Brain pericyte (primary cell): ENCODE results near the gene LAMB1.

Experiments used
- DNase-seq: peaks from one replicate; pipeline ENCODE4 v3.0.0-alpha.2; 2012; ENCODE audit warnings: low read depth, low spot score

LAMB1 gene

DNA sequence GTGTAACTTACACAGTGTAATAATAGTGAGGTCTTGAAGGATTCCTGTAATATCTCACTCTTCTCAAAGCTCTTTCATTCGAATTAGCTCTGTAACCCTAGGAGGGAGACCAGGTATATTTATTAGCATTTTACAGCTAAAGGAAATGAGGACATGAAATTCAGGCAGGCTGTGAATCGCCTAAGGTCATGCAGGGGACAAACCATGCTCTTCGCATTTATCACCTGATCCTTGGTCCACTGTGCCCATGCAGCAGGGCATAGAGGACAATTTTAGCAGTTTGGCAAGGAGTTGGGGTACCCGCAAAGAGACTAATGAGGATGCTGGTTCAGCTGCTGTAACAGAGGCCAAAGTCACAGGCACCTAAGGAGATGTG lies 14.8 kb upstream of the LAMB1 start:
- DNase-seq, result no peak

DNA sequence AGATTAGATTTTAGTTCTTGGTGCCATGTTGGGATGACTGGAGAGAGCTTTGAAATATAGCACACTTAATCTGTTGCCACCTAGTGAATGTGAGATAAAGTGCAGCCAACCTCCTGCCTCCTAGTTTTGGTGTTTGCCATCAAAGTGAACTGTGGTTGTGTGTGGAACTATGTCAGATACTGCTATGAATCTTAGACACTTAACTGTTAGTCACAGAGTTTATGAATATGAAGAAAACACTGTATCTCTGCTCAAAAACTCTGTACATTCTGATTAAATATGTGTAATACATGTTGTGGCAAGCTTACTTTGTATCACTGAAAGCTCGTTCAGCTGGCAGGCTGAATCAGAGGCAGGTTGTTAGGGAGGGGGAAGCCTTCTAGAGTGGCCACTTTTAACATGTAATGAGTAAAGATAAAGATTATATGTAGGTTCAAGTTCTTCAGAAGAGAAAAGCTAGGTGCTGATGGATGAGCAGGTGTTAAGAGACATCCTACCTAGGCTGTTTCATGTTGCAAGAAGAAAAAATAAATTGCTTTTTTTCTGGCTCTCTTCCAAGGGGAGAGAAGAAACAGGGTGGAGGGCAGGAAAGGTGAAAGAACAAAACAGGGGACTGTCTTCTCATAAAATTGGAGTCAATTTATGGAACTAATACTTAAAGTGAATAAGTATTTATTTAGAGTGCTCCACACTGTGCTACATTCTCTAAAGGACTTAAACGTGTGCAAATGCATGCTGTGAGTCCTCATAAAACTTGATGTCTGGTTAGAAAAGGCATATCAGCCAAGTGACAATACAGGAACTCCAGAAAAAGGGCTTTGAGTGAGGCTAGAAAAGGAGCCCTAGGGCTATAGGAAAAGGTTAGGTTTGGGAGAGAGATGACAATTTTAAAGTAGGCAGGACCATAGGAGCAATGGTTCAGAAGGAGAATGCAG lies 14.1 kb upstream of the LAMB1 start:
- no peak for DNase-seq

DNA sequence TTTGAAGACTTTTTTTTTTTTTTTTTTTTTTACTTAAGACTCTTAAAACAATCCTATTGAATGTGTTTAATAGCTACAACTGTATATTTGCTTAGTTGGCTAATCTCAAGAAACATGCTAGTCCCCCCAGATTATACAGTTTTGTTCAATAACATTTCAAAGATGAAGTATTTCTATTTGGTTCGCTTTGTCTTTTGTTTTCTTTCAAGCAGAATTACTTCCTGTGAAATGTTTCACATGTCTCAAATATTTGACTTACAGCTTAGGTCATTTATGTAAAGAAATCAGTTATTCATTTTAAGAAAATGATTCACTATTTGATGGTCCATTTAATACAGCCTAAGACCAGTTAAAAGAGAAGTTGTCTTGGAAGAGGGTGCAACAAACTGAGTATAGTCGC lies 12.8 kb upstream of the LAMB1 start:
- no peak for DNase-seq

DNA sequence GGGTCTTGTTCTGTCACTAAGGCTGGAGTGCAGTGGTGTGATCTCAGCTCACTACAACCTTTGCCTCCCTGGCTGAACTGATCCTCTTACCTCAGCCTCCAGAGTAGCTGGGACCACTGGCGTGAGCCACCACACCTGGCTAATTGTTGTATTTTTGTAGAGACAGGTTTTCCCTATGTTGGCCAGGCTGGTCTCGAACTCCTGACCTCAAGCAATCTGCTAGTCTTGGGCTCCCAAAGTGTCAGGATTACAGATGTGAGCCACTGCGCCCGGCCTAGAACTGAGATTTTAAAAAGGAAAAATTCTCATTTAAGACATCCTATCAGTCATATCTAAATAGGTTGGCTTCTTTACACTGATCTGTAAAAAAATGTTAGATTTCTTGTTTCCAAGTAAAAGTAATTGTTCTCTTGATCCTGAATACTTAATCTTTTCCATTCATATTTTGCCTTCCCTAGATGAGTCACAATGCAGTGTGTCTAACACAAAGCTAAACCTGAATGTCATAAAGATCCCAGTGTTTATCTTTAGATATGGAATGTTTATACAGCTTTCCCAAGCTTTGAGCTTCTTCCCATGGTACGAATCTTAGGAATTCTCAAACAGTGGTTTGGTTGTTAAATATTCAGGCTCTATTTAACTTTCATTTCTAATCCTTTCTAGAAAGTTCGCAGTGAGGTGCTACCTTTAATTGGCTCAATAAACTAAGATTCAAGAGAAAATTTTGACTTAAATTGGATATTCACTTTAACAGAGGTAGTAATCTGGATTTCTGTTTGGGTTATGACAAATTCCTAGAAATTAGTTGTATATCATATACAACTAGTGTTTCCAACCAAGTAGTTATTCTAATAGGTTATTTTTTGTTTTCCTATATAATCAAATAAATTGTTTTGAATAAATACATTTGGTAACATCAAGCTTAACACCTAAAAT lies 12.1 kb upstream of the LAMB1 start:
- DNase-seq, result no peak

DNA sequence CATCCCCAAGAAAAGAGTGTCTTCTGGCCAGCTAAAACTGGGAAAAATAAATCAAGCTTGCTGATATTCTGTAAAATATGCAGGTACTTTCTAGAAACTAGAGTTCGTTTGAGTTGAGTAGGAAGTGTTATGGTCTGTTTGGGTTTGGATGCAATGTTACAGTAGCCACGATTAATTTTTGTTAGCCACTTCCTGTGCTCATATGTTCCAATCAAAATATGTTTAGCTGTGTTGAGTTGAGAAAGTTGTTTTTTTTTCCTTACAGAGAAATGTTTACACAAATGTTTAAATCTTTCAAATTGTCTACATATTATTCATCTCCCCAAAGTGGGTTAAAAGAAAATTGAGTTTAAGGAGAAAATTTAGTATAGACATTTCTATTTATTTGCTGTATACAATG lies 11.3 kb upstream of the LAMB1 start:
- DNase-seq, result no peak

DNA sequence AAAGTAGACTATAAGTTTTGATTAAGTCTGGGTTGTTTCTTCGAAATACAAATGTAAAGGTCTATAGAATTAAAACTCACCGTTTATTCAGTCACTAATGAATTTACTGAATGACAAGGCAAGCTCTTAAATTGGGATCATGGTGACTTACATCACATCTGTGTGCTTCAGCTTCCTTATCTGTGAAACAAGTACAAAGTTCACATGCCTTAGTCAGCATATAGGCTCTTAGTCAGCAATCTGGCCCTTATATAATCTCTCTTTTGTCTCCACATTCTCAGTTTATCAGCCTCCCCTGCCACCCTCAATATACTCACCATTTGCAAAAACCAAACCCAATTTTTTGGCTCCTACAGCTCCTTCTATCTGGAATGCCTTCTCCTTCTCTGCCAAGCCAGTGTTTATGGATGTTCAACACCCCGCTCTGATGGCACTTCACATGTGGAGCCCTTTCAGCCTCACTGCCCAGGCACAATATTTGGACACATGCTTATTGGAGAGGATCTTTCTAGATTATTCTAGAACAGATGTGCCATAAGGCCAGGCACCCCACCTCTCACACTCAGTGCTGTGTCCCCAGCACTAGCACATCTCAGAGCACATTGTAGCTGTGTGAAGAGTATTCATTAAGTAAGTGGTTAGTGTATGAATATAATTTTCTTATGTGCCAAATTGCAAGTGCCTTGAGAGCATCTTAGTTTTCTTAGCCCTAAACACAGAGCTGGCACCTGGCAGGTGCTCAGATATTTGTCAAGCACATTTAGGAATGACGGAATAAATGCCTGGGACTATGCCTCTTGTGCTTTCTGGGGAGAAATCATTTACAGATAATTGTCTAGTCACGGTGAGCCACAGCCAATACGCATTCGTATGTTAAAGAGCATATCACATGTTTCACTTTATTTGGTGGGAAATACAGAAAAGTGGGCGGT lies 9.8 kb upstream of the LAMB1 start:
- no peak for DNase-seq

DNA sequence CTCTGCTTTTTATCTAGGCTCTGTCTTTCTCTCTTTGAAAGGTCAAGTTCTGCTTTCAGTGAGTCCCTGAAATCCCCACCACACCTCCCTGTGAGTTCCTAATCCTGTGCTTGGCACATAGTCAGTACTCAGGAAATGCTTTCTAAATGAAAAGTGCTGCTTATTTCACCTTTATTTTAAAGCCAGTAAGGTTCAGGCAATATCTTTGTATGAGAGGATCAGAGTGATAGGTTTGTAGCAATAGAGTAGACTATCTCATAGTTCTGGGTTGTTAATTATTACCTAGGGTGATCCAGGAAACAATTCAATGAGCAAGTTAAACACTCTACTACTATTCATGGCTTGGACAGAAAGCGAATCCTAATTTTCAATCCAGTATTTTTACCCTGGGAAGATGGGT lies 7.4 kb upstream of the LAMB1 start:
- no peak for DNase-seq

DNA sequence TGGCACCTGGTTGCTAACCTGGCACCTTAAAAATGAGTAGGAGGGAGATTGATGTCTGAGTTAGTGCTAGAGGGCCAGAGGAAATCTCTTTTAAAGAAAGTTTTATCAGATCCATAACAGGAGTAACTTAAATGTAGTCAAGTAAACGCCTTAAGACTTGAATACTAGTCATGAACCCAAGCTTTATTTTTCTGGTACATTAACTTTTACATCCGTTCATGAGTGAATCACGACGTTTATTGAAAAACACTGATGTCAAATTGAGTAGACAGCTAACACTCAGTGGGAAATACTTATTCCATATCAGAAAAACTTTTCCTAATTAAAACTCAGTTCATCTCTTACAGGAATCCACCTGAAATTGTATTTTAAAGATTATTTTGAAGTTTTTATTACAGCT lies 6.9 kb upstream of the LAMB1 start:
- no peak for DNase-seq

DNA sequence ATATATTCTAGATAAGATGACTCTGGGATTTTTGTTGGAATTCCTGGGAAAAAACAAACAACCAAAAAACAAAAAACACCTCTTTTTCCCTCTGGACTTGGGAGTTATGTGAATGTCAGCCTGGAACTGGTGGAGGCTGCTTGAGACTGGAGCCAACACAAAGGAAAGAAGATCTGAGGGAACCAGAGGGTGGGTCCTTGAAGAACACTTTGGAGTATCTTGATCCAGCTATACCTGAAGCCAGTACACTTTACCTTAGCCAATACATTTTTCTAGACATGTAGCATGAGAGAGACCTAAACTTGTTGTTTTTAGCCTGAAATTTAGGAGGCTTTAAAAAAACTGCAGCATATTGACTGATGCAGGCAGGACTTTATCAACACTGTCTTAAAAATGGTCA lies 5.9 kb upstream of the LAMB1 start:
- DNase-seq, result no peak

DNA sequence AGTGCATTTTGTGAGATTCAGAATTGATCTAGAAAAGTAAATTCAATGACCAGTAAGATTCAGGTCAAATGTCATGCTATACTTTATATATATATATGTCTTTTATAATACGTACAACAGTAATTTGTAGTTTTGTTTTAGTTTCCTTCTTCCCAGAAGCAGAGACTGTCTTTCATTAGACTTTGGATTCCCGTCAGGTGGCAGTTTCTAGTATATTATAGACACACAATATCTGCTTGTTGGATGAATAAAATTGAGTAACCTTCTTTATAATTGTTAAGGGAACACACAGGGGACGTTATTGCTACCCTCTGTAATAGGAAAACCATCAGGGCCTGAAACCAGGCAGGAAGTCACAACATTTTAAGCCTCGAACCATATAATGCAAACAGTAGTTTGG lies 5.3 kb upstream of the LAMB1 start:
- no peak for DNase-seq

DNA sequence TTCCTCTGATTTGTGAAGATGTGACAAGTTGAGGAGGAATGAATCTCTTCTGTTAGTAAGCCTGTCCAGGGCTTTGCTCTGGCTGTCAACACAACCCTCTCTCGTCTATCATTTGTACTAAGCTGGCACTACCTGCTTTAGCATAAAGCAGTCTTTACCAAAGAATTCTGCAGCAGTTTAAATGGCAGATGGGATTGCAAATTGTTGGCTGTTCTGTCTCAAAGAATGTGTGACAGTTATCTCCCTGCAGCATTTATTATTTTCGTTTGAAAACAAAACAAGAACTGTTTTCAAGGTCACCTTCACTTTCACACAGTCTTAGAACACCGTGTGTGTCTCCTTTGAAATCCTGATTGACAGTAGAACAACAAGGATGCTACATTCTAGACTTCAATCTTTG lies 4.8 kb upstream of the LAMB1 start:
- no peak for DNase-seq

DNA sequence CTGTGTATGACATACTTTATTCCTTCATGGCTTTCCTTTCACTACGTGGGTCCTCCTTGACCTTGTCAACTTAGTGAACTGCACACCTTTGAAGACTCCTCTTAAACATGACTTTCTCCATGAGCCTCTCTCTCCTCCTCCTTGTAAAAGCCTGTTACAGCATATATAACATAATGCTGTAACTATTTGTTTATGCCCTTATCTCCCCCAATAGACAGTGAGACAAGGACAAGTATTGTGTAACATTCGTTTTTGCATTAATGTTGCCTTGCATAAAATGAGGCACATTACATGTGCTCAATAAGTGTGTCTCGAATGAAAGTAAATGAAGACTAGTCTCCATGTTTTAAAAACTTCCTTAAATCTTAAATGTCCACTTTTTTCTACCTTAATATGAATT lies 4.3 kb upstream of the LAMB1 start:
- no peak for DNase-seq

DNA sequence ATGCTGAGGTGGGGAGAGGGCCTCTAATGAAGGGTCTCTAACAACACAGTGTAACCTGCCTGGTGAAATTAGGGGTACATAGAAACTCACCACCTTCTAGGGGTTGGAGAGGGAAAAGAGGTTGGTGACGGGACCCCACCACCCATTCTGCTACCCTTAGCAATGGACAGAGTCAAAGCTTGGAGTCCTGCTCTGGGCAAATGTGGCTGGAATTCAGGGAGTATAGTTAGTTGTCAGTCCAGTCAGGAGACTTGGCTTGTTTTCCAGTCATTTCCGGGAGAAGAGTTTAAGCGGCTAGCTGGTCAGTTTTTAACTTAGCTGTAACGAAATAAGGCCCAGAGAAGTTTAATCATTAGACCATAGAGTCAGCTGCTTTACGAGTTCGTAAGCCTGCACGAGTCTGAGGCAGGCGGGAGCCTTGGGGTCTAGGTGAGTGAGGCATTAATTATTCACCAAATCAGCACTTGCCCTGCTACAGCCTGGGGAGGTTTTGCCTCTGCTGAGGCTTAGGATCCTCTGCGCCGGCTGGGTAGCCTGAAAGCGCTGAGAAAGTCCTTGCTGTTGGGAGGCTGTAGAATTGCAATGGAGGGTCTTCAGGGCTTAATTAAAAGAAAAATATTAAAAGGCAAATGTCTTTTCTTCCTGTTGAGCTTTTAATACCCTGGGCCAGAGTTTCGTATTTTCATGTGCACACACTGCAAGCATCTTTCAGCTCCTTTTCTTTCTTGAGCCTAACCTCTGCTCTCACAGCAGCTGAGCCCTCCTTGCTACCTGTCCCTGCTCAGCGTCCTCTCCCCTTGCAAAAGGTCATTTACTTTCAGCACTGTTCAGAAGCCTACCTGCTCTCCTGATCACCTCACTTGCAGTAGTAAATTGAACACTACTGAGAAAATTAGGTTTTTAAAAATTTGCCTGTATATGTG lies 1.5 kb upstream of the LAMB1 start:
- DNase-seq, result no peak

DNA sequence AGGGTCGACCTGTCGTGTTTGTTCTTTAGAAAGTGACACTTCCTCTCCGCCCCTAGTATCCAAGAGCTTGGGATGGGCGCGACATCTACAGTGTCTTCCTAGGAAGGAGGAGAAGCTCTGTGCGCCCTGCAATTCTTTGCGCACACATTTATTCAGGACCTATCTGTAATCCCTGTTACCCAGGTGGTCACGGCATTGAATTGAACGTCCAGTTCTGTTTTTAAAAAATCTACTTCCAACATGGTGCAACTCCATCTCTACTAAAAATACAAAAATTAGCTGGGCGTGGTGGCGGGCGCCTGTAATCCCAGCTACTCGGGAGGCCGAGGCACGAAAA lies 606 bp upstream of the LAMB1 start:
- DNase-seq, result no peak

DNA sequence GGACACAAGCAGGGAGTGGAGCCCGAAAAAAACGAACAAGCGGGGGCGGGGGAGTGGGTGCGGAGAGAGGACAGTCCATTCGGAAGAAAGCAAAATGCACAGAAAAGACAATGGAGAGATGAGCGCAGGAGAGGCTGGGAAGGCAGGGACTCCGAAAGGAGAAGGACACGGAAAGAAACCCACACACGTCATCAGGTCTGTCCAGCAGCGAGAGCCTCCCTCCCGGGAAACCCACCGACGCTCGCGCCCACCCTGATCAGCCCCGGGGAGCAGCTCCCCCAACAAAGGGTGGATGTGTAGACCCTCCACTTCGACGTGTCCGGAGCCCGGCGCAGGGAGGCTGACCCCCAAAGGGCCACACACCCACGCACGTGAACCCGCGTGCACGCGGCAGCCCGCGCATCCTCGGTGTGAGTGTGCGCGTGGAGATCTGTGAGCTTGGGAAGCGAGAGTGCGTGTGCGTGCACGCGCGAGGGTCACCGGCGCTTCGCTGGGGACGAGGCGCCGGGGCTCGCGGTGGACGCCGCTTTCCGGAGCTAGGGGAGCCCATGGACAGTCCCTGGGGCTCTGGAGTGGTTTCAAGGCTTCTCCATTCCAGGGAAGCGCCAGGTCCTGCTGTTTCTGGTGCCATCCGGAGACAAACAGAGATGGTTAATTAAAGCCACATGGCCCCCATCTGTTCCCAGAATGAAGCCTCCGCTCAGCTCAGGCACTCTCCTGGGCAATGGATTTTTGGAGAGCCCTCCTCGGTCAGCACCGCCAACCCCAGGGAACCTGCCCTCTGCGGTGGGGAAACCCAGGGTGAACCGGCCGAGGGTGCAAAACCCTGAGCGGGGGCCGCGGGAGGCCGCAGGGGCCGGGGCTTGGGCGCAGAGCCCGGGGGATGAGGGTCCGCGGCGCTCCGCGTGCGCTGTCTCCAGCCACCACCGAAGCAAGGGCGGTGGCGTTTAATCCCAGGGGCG lies 916 bp downstream of the LAMB1 start:
- DNase-seq, result no peak

DNA sequence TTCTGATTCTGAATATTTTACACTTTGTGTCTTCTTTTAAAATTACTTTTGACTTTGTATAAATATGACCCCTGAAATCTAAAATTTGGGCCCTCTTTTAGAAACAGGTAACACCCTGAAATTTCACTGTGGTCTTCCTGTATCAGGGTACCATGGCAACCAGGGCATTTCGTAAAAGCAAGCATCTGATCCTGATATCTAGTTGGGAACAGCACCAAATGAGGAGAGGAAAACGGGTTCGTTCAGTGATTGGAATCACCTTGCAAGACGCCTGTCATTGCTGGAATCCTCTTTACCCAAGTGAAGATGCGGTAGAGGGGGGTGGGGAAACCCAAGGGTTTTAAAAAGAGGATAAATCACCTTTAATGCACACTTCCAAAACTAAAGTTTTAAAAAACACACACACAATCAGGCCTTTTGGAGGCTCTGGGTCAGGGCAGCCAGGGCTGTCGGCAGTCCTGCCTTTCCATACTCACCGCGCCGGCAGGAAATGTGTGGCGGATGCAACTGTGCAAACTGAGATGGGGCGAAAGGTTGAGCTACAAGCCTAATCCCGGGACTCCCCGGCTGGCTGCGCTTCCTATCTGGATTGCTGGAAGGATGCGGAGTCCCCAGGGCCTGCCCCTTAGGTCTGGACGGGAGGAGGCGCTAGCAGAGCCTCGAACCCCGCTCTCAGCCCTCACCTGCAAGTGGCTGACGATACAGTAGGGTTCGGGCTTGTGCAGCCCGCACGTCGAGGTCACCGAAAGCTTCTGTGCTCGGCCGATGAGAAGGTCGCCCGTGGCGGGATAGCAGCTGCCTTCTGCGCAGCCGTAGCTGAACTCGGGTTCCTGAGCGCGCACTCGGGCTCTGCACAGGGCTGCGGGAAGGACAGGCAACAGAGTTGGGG lies 1.8 kb downstream of the LAMB1 start:
- DNase-seq, result no peak

DNA sequence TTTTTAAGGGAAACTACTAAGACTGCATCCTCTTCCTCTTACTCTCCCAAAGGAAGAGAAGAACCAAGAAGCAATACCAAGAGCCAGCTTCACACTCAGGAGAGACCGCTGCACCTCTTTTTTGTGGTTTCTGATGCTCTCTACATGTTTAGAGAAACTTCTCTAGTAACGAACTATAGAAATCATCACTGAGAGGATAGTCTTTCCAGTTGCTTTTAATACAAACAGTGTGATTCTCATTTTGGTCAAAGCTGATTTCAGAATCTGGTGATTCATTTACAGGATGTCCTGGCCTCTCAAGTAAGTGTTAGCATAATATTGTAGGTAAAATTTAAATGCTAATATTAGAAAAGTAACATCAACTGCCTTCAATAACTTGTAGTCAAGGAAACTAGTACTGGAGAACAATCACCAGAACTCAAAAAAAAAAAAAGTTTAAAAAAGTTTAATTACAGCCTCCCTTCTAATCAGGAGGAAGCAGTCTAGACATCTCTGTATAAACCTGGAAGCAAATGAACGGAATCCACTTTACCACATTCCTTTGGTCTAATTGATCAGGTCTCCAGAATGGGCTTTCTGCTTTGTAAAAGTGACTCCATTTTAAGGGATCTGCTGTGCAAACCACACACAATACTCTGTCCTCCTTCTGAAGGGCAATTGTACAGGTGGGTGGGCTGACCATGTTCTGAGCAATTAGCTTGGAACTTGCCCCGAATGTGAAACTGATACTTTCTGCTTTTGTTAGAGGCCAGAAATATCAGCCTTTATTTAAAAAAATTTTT lies 3.0 kb downstream of the LAMB1 start:
- no peak for DNase-seq
